K562 (cell line): ENCODE results near the gene ST6GALNAC3.

Experiments
- ARNT ChIP-seq, 2 experiments: fragments of 450-650 bp; IDR thresholded peaks; 2 replicates each; pipeline ENCODE4 v1.6.1; 2016; ENCODE audit warnings: mild to moderate bottlenecking in 1 of 2
- CHD1 ChIP-seq: fragments of 200-600 bp; sonication (generic); IDR thresholded peaks from one replicate; pipeline ENCODE4 v1.6.1; 2012; ENCODE audit warnings: mild to moderate bottlenecking, moderate library complexity, low read length, inconsistent platforms
- CHD4 ChIP-seq: fragments of 200-600 bp; sonication (generic); IDR thresholded peaks from 3 replicates; pipeline ENCODE4 v1.6.1; 2012; ENCODE audit warnings: low read depth, mild to moderate bottlenecking, mixed read lengths, low read length, inconsistent platforms; ENCODE audit not compliant: insufficient read depth, insufficient replicate concordance, poor library complexity, severe bottlenecking
- CREB1 ChIP-seq, 2 experiments: sonication (generic) in 1 of 2; formaldehyde crosslinking in 1 of 2; IDR thresholded peaks; 2 replicates each; pipeline versions ENCODE4 v1.6.1 to v1.8.0; 2012 to 2022; ENCODE audit warnings: inconsistent platforms in 1 of 2, mild to moderate bottlenecking in 1 of 2, missing genetic modification reagents in 1 of 2, moderate library complexity in 1 of 2
- CXXC5 ChIP-seq: fragments of 250-450 bp; sonication (Bioruptor Pico); IDR thresholded peaks from 2 replicates; pipeline ENCODE4 v1.8.0; 2022; ENCODE audit warnings: inconsistent platforms, mild to moderate bottlenecking, moderate library complexity
- ELF2 ChIP-seq: fragments of 250-450 bp; sonication (Bioruptor Pico); IDR thresholded peaks from 2 replicates; pipeline ENCODE4 v1.5.0; 2021; ENCODE audit warnings: mild to moderate bottlenecking
- KAT2B ChIP-seq: IDR thresholded peaks from one replicate; pipeline ENCODE4 v1.6.1; 2012; ENCODE audit warnings: low read depth, mild to moderate bottlenecking, control low read depth, inconsistent platforms, low read length, moderate library complexity
- KDM1A ChIP-seq, 2 experiments: fragments of 450-650 bp; IDR thresholded peaks; 2 replicates each; pipeline ENCODE4 v1.6.1; 2016; ENCODE audit warnings: mild to moderate bottlenecking in 2 of 2
- NR2C2 ChIP-seq, 2 experiments: fragments of 200-800 bp in 1 of 2; sonication (Bioruptor generic) in 1 of 2; sonication (generic) in 1 of 2; formaldehyde crosslinking in 1 of 2; IDR thresholded peaks; 2 replicates each; pipeline versions ENCODE4 v1.6.1 to v1.8.0; 2016 to 2022; ENCODE audit warnings: mild to moderate bottlenecking in 1 of 2, missing compliant biosample characterization in 1 of 2, missing genetic modification characterization in 1 of 2, missing genetic modification reagents in 1 of 2
- POLR2A ChIP-seq: fragments of 450-650 bp; conservative IDR thresholded peaks from 2 replicates; pipeline ENCODE4 v1.6.1; 2016
- ZNF121 ChIP-seq: sonication (generic); formaldehyde crosslinking; conservative IDR thresholded peaks from 2 replicates; pipeline ENCODE4 v1.8.0; 2022; ENCODE audit warnings: missing genetic modification reagents
- ZNF174 ChIP-seq: fragments of 250-450 bp; sonication (Bioruptor Pico); IDR thresholded peaks from 2 replicates; pipeline ENCODE4 v1.4.0; 2020; ENCODE audit warnings: mild to moderate bottlenecking
- ZNF3 ChIP-seq: fragments of 250-450 bp; sonication (Bioruptor Pico); IDR thresholded peaks from 2 replicates; pipeline ENCODE4 v1.5.0; 2021; ENCODE audit warnings: mild to moderate bottlenecking, moderate library complexity
- ZNF408 ChIP-seq: fragments of 250-450 bp; sonication (Bioruptor Pico); IDR thresholded peaks from 2 replicates; pipeline ENCODE4 v1.4.0; 2020; ENCODE audit warnings: low read depth, mild to moderate bottlenecking, moderate library complexity

DNA sequence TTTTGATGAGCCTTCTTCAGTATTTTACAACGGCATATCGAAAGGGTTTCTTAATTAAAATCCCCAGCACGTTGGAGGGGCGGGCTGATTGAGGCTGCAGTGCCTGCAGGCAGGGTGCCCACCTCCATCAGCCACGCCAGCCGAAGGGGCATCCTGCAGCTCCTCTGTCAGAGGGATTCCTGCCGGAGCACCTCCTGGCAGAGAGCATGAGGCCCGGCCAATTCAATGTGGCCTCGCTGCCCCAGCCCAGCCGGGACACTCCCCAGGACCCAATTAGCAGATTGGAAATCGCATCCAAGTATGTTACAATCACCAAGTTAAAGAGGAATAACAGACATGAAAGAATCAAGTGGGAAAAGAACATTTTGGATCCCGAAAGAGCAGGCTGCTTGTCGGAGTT is 216.6 kb downstream of the ST6GALNAC3 start:
- no peak for TF ChIP-seq ZNF174 (CRISPR knock-in tag)
- TF ChIP-seq CHD4: no peak
- no peak for TF ChIP-seq ZNF408
- no peak for TF ChIP-seq ZNF121 (CRISPR knock-in tag)
- no peak for TF ChIP-seq POLR2A
- no peak for TF ChIP-seq CXXC5
- no peak for TF ChIP-seq CREB1 (IDR thresholded peaks at IDR 0.05)
- no peak for TF ChIP-seq CREB1 (CRISPR knock-in tag; IDR thresholded peaks at IDR 0.05)
- no peak for TF ChIP-seq ZNF3 (CRISPR knock-in tag)
- TF ChIP-seq NR2C2 (CRISPR knock-in tag; IDR thresholded peaks at IDR 0.05): no peak
- TF ChIP-seq NR2C2 (tag; IDR thresholded peaks at IDR 0.05): no peak
- no peak for TF ChIP-seq ELF2
- no peak for TF ChIP-seq ARNT (IDR thresholded peaks at IDR 0.05)
- no peak for TF ChIP-seq KAT2B
- no peak for TF ChIP-seq KDM1A (IDR thresholded peaks at IDR 0.05)
- TF ChIP-seq CHD1: no peak
